ENCODE data around the gene BCAS3.
"Not testable (repeated sequence)": the region's sequence is repeated elsewhere in the genome, so short reads cannot be mapped to it uniquely, and the experiment has no call there.

The BCAS3 gene

GRCh38 chr17:61418449-61418848 lies 740.8 kb downstream of the BCAS3 start:
- DNase-seq, result no peak

DNA sequence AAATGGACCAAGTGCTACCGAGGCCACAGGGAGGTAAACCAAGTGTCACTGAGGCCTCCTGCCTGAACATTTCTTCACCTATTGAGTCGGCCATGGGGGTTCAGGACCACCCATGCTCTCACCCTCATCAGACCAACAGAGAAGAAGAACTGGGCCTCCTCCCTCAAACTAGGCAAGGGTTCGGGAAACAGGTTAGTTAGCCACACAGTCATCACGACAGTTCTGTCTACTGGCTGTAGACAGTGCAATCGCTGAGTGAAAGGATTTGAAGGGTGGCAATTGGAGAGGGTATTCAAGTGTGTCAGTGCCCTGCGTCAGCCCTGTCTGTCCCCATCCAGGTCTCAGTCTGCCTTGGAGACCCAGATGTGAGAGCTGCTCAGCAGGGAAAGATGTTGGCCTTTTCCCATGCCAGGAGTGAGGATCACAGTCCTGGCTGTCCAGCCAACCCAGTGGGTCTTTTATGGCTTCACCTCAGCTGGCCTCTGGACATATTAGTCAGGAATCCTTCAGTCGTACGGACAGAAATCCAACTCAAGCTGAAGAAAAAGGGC lies 741.9 kb downstream of the BCAS3 start:
- no peak for DNase-seq

DNA sequence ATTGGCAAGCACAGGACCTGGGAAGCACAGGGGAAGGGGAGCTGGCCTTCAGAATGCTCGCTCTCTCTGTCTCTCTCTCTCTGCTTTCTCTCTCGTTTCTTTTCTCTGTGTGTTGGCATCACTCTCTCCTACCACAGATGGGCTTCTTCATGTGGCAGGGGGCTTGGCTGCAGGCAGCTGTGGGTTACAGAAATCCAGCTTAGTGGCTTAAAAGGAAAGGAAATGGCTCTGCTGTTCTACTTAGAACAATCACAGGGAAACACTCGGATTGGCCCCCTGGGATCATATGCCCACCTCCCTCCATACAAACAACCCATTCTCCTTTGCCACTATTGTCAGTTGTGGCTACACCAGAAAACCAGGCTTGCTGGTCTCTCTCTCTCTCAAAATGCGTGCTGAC lies 742.4 kb downstream of the BCAS3 start:
- DNase-seq, result no peak

- no peak for DNase-seq
These were observed 743.2 kb downstream of the BCAS3 start for GRCh38 chr17:61420745-61421398.

DNA sequence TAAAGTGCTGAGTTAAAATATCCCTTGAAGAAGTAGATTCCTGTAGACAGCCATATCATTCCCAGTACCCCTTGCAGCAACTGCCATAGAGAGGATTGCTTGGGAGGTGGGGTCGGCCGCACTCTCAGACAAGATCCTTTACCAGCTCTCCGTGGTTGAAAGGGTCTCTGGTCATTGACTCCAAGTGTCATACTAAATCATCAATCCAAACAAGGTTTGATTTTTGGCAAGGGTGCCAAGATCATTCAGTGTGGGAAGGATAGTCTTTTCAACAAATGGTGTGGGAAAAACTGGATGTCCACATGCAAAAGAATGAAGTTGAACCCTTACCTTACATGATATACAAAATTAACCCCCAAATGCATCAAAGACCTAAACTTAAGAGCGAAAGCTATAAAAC lies 743.8 kb downstream of the BCAS3 start:
- no peak for DNase-seq

- no peak for DNase-seq
These were observed 744.6 kb downstream of the BCAS3 start for GRCh38 chr17:61422116-61422799.

GRCh38 chr17:61422869-61423268 lies 745.2 kb downstream of the BCAS3 start:
- DNase-seq, result no peak

DNA sequence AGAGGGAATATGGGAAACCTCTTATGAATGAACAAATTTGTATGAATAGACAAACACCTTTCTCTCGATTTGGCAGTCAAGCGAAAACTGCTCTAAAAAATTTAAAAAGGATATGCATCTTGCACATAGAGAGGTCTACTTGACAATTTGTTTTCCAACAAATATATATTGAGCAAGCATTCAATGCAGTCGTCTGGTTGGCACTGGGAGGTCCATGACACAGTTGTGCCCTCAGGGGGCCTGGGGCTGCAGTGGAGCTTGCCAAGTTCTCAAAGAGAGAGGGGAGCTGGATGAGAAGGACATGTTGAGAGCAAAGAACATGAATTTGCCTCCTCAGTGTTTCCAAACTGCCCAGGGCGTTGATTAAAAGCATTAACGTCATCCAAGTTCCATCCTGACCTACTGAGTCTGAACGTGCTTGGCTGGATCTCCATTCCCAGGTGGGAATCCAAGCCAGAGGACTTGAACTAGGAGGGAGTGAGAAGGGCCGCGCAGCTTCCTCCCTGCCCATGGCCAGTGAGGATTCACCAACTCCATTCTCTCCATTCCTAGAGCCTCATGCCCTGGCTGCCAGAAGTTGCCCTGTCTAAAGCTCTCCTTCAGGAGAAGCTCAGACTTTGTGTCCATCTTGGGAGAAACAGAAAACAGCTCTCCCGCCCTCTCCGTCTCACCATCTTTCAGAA lies 746.5 kb downstream of the BCAS3 start:
- no peak for DNase-seq

- no peak for DNase-seq
These were observed 748.2 kb downstream of the BCAS3 start for GRCh38 chr17:61425682-61426481.

DNA sequence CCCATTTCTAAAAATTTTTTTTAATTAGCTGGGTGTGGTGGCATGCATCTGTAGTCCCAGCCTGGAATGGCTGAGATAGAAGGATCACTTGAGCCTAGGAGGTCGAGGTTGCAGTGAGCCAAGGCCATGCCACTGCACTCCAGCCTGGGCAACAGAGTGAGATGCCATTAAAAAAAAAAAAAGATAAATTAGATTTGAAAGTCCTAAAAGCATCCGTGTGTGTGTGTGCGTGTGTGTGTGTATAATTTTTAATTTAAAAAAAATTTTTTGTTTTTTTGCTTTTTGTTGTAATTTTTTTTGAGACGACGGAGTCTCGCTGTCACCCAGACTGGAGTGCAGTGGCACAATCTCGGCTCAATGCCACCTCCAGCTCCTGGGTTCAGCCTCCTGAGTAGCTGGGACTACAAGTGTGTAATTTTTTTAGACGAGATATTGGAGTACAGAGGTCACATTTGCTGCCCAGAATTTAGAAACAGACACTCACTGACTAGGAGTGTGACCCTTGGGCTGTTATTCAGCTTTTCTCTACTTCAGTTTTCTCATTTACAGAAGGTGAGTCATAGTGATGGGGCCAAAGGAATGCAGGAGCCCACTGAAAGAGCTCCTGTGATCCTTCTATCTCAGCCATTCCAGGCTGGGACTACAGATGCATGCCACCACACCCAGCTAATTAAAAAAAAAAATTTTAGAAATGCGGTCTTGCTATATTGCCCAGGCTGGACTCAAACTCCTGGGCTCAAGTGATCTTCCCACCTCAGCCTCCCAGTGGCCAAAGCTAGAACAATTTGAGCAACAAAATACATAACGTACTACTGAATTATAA lies 749.0 kb downstream of the BCAS3 start:
- DNase-seq, result no peak

DNA sequence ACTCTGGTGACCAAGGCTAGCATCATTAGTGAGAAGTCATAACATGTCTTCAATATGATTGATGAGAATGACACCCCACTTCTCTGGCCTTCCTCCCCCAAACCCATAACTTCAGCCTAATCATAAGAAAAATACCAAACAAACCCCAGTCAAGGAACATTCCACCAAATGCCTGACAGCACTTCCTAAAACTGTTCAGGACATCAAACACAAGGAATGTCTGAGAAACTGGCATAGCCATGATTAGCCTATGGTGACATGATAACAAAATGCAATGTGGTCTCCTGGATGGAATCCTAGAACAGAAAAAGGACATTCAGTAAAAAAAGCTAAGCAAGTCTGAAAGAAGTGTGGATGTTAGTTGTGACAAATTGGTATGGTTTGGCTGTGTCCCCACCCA lies 749.9 kb downstream of the BCAS3 start:
- DNase-seq, result no peak

DNA sequence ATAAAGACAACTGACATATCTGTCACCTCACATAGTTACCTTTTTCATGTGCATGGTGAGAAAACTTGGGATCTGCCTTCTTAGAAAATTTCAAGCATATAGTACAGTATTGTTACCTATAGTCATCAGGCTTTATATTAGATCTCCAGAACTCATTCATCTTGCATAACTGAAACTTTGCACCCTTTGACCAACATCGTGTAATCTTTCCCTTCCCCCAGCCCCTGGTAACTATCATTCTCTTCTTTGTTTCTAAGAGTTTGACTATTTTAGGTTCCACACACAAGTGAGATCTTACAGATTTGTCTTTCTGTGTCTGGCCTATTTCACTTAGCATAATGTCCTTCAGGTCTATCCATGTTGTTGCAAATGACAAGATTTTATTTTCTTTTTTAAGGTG lies 751.6 kb downstream of the BCAS3 start:
- DNase-seq, result no peak

- not testable (repeated sequence) for DNase-seq
These were observed 752.2 kb downstream of the BCAS3 start for GRCh38 chr17:61429831-61430230.

DNA sequence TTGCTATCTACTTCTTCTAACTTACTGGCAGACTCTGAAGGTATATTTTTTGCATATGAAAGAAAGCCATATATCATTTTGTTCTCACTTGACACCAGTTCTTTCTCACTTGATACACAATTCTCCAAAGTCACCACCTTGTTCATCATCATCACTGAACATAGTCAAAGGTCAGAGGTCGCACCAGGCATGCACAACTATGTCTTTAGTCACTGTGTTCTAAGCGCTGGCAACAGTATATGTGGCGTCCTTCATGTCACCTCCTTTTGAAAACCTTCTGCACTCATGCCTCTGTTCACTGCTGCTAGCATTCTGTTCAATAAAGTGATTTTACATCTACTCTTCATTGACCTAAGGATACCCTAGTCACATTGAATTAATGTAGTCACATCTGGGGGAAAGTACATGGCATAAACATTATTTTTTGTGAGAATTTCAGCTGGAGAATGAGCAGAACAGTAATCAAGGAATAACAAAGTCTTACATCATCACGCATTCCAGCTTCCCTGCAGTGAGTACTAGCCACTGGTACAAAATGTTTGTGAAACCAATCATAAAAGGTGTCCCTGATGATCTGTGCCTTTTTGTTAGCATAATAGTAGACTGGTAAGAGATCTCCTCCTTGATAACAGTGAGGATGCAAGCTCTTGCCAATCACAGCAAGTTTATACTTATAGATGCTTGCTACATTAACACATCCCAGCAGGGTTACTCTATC lies 754.1 kb downstream of the BCAS3 start:
- no peak for DNase-seq

DNA sequence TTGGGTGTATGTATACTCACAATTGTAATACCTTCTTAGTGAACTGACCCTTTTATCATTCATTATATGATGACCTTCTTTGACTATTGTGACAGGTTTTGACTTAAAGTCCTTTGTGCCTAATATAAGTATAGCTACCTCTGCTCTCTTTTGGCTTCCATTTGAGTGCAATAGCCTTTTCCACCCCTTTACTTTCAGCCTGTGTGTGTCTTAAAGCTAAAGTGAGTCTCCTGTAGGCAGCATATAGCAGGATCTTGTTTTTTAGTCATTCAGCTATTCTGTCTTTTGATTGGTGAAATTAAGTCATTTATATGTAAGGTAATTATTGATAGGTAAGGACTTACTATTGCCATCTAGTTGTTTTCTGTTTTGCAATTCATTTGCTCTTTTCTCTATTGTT lies 758.6 kb downstream of the BCAS3 start:
- DNase-seq, result no peak

- no peak for DNase-seq
These were observed 759.5 kb downstream of the BCAS3 start for GRCh38 chr17:61436995-61437704.

GRCh38 chr17:61440697-61441096 lies 763.0 kb downstream of the BCAS3 start:
- DNase-seq, result no peak

DNA sequence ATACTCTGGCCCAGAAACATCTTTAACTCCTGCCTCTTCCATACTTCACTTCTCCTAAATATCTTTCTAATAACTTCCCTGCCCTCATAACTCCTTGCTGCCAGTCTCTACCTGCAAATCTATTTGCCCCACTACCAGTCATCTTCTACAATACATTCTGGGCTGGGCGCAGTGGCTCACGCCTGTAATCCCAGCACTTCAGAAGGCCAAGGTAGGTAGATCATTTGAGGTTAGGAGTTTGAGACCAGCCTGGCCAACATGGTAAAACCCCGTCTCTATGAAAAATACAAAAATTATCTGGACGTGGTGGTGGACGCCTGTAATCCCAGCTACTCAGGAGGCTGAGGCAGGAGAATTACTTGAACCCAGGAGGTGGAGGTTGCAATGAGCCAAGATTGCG lies 763.9 kb downstream of the BCAS3 start:
- not testable (repeated sequence) for DNase-seq

- DNase-seq, result no peak
These were observed 764.6 kb downstream of the BCAS3 start for GRCh38 chr17:61442136-61442775.

Measured in activated CD8-positive, alpha-beta memory T cell treated with anti-CD3 and anti-CD28 coated beads, Interleukin-2, amount 50 U/mL, for 48 hours (primary cell).